Measurements from ENCODE around the gene RRP12. TPM values are rescaled to one million over a fixed set of nuclear protein-coding genes. Genes with fewer than 3 reads are reported as not detected.

RRP12 gene
- total and polyA plus RNA-seq, 2 of the 4 experiments (the other 2 are of a cell fraction), result 21.5 to 23.3 TPM

DNA sequence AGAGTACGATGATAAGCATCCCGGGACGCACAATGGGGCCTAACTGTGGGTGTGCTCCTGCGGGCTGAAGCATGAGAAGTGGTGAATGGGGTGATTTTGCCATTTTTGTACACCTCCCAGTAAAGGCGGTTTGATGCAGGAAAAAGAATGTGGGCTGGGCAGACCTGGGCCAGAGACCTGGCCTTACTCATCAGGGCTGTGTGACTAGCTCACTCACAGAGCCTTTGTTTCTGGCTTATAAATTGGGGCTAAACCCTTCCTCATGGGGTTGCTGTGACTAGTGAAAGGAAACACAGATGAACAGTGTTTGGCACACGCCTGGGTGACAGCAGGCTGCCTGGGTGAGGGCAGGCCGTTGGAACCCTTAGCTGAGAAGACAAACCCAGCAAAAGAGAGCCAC, 18.0 kb downstream of the RRP12 start:
- Histone ChIP-seq H3K4me3 (ENCODE audit: insufficient read depth, low read depth, low read length) (no peak overlapping the region), H3K4me1 (ENCODE audit: control insufficient read depth, insufficient read depth, low read length) (no peaks in the 10 kb centered on the region), H2AFZ (replicated peaks; ENCODE audit: low read length, poor library complexity) (no peak overlapping the region), H3K79me1 (ENCODE audit: low read depth in 1 of 2, low read length in 2 of 2) (no peaks in the 10 kb centered on the region; a peak in 1 of 4 replicates), H2BK120ac (ENCODE audit: low read depth, low read length) (no peak overlapping the region), H3K9ac (ENCODE audit: low read depth, low read length) (no peak overlapping the region), H2BK15ac (ENCODE audit: low read depth, low read length) (no peak overlapping the region), H3K4ac (ENCODE audit: low read depth, low read length) (no peak overlapping the region), H4K8ac (ENCODE audit: low read depth in 2 of 2, low read length in 2 of 2) (no peak overlapping the region), H3K56ac (ENCODE audit: extremely low read depth, insufficient read depth, low read length) (no peak overlapping the region), H2BK20ac (ENCODE audit: low read depth, low read length) (no peak overlapping the region), H4K20me1 (ENCODE audit: insufficient read depth, low read length) (no peaks in the 10 kb centered on the region), H3K36me3 (ENCODE audit: control insufficient read depth, insufficient read depth, low read length) (peaks cover 27% of the 10 kb centered on the region), H2BK5ac (ENCODE audit: low read depth, low read length, poor library complexity, severe bottlenecking) (no peak overlapping the region), H3K27ac (ENCODE audit: insufficient read depth, low read length) (no peak overlapping the region), H3K9me1 (ENCODE audit: insufficient read depth, low read length) (no peaks in the 10 kb centered on the region; the same call in 1 of the 2 replicates), H3K27me3 (ENCODE audit: control insufficient read depth, insufficient read depth, low read length) (no peaks in the 10 kb centered on the region), H4K5ac (ENCODE audit: low read depth, low read length) (no peak overlapping the region), H3K14ac (replicated peaks; ENCODE audit: low read depth, low read length) (no peak overlapping the region), H4K91ac (ENCODE audit: insufficient read depth, low read depth, low read length) (no peak overlapping the region), H3K18ac (ENCODE audit: low read depth, low read length) (no peak overlapping the region), H3K9me3 (ENCODE audit: control insufficient read depth, insufficient read depth, low read length) (no peaks in the 10 kb centered on the region), H3K4me2 (ENCODE audit: low read depth, low read length) (no peak overlapping the region), H2AK9ac (replicated peaks; ENCODE audit: low read depth, low read length, poor library complexity) (no peak overlapping the region), H3K23ac (ENCODE audit: low read depth, low read length) (no peak overlapping the region), H2AK5ac (ENCODE audit: low read depth, low read length) (no peak overlapping the region)
- dilution Hi-C loops (cut with HindIII; ENCODE audit: low sequenced_read_pairs, unreplicated experiment) (no loop called here), in situ Hi-C loops (cut with MboI; ENCODE audit: low sequenced_read_pairs) (no loop called here), intact Hi-C loops (cut with micrococcal nuclease) (no loop called here)
- no peak for DNase-seq
- no peak for TF ChIP-seq CHD1 (IDR thresholded peaks at IDR 0.05; ENCODE audit: low read depth, low read length)
- no peak for TF ChIP-seq BHLHE40 (IDR thresholded peaks at IDR 0.05; ENCODE audit: low read depth, low read length)
- TF ChIP-seq, protein P1, sequence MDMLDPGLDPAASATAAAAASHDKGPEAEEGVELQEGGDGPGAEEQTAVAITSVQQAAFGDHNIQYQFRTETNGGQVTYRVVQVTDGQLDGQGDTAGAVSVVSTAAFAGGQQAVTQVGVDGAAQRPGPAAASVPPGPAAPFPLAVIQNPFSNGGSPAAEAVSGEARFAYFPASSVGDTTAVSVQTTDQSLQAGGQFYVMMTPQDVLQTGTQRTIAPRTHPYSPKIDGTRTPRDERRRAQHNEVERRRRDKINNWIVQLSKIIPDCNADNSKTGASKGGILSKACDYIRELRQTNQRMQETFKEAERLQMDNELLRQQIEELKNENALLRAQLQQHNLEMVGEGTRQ (IDR thresholded peaks at IDR 0.05; ENCODE audit: low read depth, low read length), result no peak
- no peak for TF ChIP-seq MAFK (IDR thresholded peaks at IDR 0.05; ENCODE audit: low read depth, low read length)
- no peak for TF ChIP-seq RFX5 (IDR thresholded peaks at IDR 0.05; ENCODE audit: low read depth, low read length)
- ATAC-seq (ENCODE audit: low read depth), result no peak
- no TSS peak for BruUV-seq (replicated peaks)
- CTCF ChIA-PET, result no interaction called here
- POLR2A ChIA-PET (ENCODE audit: unreplicated experiment), result no interaction called here
- 100% methylated on average over 3 of the region's 7 CpGs; no CpG with 5 or more reads in 1 of the 2 experiments for WGBS, 2 experiments (ENCODE audit: extremely low coverage in 2 of 2, insufficient read length in 1 of 2)

Data from IMR-90 (cell line).